HG03064 (cell line): ENCODE measurements around the gene USP24.

Experiments used
- ATAC-seq: cut with Tn5 transposase; IDR thresholded peaks from one replicate; pipeline ENCODE4 v1.9.1; 2021; ENCODE audit warnings: low read depth; ENCODE audit not compliant: unreplicated experiment

Gene USP24

DNA sequence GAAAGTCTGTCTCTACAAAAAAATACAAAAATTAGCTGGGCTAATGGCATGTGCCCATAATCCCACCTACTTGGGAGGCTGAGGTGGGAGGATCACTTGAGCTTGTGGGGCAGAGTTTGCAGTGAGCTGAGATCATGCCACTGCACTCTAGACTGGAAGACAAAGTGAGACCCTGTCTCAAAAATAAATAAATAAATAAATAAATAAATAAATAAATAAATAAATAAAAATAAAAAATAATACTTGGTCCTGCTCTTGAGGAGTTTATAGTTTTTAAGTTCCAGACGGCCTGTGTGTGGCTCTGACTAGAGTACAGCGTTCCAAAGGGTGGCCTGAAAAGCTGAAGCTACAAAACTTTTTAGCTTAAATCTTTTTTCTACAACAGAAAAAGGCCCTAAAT is 140.7 kb downstream of the USP24 start:
- ATAC-seq = no peak

DNA sequence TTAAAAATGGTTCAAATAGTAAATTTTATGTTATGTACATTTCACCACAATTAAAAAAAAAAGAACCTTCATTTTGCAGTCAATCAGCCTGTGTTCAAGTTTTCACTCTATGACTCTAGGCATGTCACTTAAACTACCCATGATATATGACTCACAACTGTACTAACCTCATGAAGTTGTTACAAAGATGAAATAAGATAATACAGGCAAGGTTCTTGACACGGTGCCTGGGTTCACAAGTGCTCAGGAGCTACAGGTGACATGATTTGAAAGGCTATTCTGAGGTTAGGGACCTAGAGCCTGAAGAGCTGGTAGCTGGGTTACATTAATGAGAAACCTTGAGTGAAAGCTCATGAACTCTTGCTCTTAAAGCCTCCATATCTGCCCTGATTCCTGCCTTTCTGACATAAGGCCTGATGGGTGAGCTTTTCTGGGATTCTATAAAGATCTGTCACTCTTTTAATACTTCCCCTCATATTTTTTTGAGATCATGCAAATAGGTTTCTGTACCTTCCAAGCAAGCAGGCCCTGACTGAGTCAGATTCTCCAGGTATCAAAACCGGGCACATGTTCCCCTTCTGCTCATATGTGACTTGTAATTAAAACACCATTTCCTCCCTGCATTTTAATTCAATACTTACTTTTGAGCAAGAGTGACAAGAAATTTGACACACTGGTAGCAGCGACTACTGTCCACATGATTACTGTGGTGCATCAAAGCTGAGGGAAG is 141.8 kb downstream of the USP24 start:
- ATAC-seq = no peak

DNA sequence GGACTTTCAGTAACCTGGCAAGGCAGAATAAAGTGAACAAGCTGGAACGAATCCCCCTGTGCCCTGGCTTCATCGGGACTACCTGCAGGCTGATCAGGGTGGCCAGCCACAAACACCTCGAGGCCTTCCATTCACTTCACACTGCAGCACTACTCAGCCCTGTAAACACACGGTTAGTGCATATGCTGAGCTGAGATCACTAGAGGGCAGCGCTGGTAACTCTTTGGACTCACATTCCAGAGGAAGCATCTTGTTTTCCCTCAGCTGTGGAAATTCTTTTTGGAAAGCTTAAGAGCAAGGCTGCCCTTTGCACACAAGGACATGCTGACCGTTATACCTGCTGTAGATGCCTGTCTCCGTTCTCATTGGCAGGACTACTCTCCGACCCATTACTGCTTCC is 143.7 kb downstream of the USP24 start:
- ATAC-seq = no peak

DNA sequence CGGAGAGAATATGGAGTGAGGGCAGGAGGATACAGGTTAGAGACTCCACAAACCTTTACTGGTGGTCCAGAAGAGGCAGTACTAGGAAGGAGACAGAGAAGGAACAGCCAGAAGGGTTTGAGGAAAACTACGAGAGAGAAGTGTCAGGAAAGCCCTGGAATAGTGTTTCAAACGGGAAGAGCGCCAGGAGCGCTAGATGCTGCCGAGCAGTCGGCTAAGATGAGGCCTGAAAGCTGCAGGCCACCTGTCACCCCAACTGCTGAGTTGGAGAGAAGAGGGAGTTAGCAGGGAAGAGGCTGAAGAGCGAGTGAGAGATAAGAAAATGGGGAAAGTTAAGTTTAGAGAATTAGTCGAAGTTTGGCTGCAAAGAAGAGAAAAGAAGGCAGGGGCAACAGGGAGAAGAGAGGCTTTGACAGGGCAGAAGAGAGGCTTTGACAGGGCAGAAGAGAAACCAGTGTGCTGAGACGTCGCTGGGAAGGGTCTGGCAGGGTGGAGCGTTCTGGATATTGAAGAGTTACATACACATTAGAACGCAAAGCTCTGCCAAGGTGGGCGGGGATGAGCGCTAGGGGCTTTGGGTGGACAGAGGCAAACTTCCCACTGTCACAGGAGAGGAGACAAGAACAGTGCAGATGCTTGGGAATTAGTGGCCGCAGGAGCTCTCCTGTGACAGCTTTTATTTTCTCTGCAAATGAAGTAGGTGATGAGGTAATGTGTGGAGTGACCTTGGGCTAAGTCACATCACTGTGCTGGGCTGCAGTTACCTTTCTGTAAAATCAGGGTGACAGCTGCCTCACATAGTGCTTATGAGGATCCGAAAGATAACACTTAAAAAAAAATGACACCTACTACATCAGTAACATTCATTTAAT is 144.6 kb downstream of the USP24 start:
- ATAC-seq = no peak

DNA sequence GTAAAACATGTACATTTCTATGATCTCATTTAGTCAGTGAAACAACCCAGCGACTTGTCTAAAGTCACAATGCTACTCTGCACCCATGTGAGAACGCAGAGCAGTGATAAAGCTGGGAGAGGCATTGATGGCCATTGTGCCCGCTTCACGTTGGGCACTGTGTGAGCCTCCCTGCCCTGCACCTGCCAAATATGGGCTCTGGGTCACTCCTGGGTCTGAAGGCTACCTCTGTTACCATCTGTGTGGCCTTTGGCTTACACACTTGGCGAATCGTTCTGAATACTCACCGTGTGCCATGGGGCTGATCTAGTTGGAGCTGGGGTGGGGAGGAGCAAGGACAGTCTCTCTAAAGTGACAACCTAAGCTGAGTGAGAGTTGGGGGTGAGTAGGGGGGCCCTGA is 145.9 kb downstream of the USP24 start:
- ATAC-seq = no peak

DNA sequence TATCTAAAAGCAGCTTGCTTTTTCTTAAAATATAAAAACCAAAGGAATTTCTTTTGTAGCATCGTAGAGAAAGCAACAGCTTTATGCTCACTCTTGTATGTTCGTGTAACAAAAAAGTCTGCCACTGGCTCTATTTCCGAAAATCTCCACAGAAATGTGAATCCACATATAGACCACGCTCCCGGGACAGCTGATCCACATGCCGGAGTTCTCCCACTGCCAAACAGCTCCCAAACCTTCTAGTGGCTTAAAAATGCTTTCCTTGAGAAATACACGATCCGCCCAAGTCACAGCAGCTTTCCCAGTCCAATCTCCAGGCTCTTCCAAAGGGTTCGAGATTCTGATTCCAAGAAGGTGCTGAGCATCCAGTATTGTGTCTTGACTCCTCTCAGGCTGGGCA is 146.5 kb downstream of the USP24 start:
- ATAC-seq = no peak

DNA sequence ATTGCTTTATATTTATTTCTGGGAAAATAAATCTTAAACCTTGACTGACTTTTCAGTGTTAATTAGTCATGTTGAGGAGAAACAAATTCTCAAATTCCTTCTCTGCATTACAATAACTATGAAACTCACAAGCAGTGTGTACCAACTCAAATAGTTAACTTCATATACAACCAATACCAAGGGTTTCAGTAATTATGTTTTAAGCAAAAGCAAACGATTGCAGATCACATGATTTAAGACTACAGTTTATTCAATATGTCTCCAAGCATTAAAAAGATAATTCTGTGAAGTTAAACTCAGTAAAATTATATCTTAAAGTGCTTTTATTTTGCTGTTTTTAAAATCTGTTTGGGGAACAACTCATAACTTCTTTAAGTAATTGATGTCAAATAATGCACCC is 147.2 kb downstream of the USP24 start:
- ATAC-seq = no peak

DNA sequence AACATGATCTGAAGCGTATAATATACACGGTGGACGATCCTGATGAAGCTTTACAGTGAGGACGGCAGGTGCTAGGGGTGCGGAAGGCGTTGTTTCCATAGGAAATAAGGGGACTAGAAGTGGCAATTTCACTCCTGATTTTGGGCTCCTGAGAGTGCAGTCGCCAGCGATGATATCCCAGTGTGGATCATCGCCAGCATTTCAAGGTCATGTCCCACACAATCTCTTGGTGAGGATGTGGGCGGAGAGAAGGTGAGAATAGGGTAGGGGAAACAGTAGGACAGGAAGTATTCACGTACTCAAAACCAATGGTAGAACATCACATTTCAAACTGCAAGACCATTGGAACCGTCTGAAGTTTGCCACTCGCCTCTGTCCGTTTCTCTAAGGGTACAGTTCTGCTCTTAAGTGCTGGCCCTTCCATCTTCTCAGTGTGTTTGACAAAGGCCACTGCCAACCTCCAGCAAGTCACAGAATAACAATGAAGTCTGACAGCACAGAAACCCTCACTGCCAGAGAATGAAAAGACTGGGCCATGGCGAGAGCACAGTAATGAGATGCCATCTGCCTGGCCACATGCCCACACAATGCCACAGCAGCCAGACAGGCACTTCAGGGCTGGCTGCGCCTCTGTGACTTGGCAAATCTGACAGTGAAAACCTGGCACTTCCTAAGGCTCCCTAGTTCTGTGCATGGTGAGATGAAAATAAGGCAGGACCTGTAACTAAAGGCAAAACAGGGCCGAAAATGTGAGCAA is 148.0 kb downstream of the USP24 start:
- no peak for ATAC-seq

DNA sequence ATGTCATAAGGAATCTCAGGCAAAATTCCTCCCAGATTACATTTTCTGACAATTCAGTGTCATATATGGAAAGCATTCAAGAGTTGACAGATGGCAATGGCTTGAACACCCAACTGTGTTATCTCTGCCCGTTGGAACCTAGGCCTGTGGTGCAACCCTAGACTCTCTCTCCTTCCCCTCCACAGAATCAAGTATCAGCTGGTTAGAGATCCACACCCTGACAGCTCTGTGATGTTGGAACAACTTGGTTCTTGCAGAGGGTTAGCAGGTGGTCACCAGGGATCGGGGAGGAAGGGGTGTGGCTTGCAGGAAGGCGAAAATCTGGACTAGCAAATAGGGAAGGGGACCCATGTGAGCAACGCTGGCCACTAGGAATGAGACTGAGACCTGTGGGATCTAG is 149.5 kb downstream of the USP24 start:
- ATAC-seq = no peak

DNA sequence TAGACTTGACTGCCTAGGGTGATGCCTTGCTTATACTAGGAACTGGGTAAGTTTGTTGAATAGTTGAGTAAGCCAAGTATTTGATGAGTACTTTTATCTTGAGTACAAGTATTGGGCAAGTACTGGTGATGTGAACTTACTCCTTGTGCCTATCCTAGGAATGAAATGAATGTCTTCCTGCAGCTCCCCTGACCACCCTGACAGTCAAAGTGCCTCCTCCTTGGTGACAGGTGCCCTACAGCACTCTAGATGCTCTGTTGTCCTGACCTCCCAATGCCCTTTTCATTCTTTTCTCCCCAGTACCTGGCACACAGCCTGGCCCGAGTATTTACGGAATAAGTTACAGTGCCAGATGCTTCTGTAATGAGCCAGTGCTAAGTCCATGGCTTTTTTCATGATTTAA is 150.3 kb downstream of the USP24 start:
- no peak for ATAC-seq

DNA sequence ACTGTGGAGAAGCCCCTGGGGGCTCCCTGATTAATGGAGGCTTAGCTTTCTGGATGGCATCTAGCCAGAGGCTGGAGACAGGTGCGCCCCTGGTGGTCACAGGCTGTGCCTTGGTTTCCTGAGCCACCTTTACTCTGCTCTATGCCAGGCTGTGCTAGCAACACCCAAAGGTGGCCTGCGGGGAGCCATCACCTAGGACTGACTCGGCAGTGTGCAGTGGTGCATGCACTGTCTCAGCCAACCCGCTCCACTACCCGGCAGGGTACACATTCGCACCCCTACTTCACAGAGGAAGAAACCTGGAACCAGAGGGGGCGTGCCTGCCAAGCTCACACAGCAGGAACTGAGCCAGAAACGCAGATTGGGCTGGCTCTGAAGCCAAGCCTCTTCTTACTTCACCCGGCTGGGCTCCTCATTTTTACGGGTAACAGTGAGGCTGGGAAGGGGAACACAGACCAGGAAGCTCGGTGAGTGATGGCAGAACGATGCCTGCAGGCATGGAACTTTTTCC is 151.0 kb downstream of the USP24 start:
- ATAC-seq = no peak

DNA sequence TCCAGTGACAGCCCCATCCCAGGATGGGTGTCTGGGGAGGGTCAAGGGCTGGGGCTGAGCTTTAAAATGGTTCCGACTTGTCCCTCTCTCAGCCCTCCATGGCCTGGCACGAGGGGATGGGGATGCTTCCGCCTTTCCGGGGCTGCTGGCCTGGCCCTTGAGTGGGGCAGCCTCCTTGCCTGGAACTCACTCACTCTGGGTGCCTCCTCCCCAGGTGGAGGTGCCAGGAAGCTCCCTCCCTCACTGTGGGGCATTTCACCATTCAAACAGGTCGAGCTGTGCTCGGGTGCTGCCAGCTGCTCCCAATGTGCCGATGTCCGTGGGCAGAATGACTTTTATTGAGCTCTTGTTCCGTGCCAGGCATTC is 151.6 kb downstream of the USP24 start:
- ATAC-seq = no peak

DNA sequence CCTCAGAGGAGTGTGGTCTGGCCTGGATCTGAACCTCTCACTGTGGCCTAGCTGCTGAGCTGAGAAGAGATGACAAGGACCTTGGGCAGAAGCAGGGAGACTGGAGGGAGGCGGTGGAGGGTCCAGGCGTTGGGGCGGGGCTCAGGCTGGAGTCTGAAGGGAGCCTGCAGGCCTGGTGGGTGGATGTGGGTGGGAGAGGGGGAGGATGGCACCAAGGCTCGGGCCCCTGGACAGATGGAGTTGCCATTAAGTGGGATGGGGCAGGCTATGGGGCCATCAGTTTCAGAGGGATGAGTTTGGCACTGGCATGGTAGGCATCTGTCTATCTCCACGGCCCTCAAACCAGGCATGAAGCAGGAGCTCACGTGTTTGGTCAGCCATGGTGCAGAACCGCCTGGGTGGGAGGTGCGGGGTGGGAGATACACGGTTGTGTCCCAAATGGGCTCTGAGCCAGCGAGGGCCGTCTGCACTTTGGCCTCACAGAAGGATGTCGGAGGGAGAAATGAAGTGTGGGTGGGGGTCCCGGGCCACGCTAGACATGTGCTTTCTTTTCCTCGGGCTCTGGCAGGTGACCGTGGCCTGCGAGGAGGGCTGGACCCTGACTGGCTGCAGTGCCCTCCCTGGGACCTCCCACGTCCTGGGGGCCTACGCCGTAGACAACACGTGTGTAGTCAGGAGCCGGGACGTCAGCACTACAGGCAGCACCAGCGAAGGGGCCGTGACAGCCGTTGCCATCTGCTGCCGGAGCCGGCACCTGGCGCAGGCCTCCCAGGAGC is 152.2 kb downstream of the USP24 start:
- no peak for ATAC-seq

DNA sequence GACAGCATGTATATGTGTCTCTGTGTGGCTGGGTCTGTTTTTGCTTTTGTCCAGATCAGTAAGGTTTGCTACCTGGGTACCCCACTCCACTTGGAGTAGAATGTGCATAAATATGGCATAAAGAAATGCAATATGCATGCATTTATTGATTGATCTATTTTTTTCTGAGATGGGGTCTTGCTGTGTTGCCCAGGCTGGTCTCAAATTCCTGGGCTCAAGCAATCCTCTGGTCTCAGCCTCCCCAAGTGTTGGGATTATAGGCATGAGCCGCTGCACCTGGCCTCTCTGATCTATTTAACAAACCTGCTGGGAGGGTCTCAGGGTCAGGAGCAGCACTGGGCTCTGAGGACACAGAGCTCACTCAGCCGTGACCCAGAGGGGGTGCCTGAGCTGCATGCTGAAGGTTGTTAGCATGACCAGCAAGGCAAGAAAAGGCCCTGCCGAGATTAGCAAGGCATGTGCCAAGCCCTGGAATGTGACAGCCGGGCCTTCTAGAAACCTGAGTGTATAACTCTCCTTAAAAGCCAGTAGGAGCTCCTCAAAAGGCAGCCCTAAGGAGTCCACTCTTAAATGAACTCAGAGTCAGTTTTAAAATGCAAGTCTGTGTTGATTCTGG is 153.3 kb downstream of the USP24 start:
- no peak for ATAC-seq

DNA sequence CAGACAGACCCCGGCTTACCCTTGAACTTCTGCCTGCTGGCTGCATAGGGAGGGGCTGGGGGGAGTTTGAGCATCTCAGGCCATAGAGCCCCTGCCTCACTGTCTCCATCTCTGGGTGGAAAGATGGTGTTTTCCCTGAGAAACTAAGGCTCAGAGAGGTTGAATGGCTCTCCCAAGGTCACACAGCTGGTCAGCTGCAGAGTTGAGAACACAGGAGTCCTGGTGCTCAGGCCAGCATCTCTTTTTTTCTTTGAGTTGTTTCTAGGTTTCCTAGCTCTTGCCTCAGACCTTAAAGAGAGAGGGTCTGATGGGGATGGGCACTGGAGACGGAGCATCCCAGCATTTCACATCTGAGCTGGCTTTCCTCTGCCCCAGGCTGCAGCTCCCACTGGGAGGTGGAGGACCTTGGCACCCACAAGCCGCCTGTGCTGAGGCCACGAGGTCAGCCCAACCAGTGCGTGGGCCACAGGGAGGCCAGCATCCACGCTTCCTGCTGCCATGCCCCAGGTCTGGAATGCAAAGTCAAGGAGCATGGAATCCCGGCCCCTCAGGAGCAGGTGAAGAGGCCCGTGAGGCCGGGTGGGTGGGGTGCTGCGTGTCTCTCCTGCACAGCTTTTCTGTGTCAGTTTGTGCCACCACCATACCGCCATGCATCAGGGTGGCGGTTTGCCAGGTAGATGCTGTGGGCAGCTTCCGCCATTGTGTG is 154.0 kb downstream of the USP24 start:
- ATAC-seq = no peak

DNA sequence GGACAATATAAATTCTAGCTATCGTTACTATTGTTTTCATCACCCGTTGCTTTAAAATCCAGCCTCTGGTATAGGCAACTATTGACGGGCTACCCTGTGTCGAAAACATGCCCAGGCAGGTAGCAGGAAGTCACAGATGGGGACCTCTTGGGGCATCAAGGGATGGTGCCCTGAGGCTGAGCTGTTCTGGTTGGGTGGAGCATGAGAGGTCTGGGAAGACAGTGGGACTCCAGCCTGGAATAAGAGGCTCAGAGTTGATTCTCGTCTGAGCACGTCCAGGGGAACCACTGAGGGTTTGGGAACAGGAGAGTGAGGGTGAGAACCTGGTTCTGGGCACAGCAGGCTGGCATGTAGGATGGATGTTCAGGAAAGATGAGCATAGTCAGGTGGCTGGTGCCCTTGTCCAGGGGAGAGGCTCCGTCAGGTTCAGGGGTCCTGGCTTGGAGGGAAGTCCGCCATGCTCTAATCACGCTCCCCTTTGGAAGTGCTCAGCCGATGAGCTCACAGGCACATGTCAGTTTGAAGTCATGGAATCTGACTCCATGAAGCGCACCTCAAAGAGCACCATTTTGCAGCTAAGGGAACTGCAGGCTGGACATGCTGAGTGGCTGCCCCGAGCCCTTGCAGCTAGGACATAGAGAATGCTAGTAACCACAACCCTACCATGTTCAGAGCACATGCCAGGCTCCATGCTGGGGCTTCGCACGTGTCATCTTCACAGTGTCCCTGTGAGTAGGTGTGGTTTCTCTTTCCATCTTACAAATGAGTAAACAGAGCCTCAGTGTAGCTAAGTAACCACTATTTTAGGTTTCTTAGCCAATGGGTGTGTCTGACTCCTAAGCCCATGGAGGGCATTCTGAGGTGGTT is 154.8 kb downstream of the USP24 start:
- no peak for ATAC-seq

DNA sequence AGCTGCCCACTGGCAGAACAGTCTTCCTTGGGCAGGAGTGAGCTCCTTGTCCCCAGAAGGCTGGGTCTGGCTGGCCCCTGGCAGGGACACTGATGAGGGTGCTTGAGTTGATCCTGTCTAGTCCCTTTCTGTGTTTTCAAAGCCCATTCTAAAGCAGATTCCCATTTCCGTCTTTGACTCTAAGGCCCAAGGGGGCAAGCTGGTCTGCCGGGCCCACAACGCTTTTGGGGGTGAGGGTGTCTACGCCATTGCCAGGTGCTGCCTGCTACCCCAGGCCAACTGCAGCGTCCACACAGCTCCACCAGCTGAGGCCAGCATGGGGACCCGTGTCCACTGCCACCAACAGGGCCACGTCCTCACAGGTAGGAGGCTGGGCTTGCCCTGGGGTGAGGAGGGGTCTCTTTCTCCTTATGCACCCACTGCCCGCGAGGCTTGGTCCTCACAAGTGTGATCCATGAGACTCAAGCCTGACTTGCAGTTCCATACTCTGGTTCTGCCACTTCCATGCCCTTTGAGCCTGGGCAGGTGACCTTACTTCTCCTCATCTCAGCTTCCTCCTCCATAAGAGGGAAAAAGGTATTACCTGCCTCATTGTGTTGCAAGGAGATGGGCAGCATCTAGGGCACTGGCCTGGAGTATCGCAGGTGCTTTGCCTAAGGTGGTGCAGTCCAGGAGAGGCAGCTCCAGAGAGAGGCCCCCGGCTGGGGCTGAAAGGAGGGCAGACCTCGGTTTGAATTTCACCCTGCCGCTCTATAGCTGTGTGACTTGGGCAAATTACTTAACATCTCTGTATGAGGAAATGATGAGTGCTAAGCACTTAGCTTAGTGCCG is 155.6 kb downstream of the USP24 start:
- no peak for ATAC-seq

DNA sequence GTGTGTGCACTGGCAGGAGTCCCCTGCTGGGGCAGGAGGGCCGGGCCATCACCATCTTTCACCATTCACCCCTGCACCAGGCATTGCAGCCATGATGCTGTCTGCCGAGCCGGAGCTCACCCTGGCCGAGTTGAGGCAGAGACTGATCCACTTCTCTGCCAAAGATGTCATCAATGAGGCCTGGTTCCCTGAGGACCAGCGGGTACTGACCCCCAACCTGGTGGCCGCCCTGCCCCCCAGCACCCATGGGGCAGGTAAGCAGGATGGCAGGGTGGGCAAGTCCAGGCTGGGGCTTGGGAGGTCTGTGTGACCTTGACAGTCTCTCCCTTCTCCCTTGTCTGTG is 157.2 kb downstream of the USP24 start:
- no peak for ATAC-seq
